Suppressor macrophage treated with lipopolysaccharide for 4 hours (primary cell): ENCODE data around the gene OSBPL8.

Experiments used
- DNase-seq: peaks from one replicate; pipeline ENCODE4 v3.0.0-alpha.2; 2020

OSBPL8 gene

DNA sequence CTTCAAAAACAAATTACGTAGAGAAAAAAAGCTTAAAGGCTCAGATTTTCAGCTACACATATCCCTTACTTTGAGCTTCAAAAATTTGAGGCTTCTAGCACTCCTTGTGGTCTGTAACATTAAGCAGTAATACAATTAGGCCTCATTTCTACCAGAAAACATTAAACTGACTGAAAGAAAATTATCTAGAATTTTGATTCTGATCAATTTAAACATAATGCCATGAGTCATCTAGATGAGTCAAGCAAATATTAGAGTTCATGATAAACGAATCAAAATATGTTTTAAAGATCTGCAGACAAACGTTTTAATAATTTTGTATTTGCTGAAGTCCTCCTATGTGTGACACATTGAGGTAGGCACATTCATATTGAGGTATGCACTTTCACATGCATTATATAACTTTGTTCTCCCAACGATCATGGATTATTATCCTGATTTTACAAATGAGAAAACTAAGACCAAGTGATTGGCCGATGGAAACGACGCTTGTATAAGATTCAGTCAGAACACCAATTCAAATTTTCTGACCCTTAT is 4.3 kb downstream of the OSBPL8 start:
- no peak for DNase-seq

DNA sequence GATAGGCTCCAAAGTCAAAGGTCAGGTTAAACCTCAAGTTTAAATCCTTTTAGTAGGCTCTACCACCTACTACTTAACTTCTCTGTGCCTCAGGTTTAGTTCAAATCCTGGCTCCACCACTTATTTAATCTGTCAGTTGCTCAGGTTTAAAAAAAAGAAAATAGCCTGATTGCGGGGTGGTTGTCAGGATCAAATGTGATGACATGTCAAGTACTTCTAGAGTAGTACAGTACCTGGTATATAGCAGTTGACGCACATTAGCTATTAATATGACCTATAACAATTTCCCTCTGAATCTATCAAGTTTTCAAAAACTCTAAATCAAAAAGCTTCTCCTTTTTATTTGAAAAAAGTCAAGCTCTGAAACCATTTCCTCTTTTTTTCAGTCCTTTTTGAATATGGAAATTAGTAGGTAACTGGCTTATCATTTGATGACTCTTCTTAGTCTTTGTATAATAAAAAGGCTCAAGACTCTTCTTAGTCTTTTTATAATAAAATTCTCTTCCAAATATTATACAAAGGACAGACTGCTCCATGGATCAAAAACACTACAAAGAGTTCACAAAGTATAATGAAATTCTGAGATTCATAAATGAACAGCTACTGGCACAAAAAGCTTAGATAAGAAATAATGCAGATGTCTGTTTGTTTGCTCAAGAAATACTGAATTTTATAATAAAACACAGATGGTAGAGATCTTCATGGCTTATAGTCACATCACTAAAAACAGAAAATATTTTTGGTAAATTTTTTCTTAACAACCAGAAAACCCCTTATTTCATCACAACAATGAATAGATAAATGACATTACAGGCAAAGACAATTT is 5.0 kb downstream of the OSBPL8 start:
- DNase-seq = peak; percentile 40

DNA sequence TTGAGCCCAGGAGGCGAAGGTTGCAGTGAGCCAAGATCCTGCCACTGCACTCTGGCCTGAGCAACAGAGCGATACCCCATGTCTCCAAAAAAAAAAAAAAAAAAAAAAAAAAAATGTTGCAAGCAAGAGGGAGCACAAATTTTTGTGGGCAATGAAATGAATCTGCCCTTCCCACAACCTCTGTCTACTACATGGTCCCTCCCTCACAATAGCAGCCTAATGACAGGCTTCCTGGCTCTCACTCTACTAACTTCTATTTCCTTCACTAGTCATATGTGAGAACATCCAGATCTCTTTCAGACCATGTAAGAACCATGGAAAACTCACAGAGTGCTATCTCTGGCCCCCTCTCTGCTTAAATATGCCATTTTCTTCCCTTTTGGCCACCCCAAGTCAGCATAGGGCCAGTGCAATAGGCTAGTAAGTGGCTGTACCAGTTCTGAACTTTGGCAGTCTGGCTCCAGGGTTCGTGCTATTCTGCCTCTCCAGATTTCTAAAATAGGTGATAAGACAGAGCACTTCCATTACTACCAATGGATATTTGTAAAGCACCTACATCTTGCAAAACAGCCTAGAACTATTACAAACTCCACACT is 7.1 kb downstream of the OSBPL8 start:
- DNase-seq = no peak

DNA sequence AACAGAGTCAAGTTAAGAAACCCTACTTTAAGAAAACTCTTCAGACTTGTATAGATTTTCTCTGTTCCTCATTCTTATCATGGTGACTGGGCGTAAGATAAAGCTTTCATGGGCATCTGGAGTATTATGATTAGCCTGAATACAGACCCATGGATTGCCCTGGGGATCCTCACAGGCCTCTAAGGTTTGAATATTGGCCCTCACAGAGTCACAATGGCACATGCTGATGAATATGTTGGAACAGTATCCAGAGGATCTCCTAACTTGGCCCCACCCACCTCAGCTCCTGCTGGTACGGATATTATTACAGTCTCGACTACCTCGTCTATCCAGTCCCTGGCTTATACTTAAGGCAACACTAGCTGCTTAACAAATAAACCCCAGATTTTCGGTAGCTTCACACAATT is 8.1 kb downstream of the OSBPL8 start:
- no peak for DNase-seq

DNA sequence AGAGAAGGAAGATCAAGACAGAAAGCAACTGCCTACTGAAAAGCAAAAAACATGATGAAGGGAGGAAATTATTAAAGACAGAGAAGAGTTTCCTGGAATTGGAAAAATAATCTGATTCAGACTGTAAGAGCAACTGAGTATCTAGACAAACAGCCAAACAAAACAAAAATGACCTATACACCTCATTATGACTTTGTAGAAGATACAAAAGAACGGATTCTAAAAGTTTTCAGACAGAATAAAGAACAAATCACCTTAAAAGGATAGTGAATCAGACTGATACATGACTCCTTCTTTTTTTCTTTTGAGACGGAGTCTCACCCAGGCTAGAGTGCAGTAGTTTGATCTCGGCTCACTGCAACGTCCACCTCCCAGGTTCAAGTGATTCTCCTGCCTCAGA is 10.4 kb downstream of the OSBPL8 start:
- DNase-seq = no peak

DNA sequence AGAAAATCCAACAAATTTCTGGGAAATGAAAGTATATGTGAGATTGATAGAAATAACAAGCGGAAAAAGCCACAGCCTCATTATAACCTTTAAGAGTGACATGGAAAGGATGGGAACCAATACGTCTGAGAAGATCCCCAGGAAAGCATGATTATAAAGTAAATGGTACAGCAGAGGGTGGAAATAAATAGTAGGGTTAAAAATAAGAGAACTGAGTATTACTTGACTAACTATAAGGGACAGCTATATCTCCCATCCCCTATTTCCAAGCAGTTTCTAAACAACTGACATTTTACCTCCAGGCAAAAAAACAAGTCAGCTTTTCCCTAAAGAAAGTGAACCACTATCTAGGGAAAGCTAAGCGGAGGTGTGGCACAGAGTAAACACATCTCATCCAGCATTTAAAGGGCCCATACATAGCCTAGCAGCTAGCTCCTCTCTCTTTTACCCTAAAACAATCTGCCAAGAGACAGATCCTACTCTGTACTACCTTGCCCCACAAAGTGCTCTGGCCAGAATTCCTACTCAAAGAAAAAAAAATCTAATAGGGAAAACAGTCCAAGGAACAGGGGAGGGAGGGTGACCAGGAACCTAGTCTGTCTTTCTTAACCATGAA is 11.2 kb downstream of the OSBPL8 start:
- no peak for DNase-seq

DNA sequence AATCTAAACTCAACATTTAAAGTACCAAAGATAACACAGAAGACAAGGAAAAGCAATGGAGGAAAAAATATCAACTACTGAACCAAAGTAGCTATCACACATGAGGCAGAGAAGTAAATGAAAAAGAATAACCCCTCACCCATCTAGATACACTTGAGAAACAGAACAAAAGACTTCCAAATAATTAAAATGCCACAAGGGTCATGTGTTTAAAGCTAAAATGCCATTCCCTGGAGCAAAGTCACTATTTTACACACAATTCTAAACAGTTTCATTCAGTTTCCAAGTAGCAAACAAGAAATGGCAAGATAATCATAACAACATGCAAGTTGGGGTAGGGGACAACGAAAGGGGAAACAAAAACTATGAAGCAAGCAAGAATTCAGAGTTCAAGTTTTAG is 12.0 kb downstream of the OSBPL8 start:
- DNase-seq = no peak

DNA sequence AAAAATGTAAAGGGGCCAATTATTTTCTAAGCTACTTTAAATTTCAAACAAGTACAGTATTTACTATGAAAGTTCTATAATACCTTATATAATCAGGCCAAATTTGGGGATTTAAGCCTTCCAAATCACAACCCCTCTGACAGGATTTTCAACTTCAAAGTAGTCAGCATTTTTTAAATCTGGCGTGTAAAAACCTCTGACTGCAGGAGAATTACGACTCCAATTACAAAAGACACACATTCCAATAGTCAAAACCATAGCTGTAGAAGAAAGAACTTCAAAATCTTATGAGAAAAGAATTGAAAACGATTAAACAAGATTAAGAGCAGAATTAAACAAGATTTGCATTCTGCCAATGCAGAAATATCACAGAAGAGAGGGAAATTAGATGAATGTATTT is 12.7 kb downstream of the OSBPL8 start:
- DNase-seq = no peak

DNA sequence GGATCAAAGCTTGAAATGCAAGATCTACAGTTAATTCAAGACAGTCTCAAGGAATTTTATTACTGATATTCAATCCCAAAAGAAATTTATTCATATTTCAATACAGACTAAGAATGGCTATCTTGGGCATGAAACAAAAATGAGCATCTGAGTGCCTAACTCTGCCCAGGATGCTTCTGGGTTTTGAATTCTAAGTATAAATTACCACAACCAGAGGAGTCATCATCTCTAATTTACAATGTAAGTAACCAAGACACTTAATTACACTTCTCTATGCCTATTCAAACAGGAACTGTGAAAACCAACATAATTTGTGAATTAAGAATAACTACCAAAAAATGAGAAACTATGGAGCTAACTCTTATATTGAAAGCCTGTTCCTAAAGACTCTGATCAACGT is 14.1 kb downstream of the OSBPL8 start:
- no peak for DNase-seq

DNA sequence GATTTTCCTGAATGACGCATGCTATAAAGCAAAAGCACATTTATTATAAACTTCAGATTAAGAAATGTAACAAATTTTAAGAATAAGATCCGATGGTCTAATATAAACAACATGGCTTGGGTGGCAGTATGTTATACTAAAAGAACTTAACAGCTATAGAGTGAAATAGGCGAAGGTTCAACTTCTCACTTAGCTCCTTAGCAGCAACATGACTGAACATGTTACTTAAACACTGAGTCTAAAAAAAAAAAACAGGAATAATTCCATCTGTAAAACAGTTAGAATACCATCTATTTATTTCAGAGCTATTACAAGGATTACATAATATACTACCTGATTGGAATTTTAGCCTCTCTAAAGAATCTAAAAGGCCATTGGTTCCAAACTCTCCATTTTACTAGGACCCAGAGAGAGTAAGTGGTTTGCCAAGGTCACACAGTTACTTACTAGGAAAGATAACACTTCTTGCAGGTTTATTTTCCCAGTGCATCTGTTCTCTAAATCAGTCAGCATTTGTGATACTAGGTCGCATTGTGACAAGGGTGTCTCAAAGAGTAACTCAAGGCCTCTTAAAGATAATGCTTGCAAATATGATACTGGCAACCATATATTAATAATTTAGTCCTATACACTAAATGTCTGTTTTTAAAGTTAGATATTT is 14.8 kb downstream of the OSBPL8 start:
- no peak for DNase-seq

DNA sequence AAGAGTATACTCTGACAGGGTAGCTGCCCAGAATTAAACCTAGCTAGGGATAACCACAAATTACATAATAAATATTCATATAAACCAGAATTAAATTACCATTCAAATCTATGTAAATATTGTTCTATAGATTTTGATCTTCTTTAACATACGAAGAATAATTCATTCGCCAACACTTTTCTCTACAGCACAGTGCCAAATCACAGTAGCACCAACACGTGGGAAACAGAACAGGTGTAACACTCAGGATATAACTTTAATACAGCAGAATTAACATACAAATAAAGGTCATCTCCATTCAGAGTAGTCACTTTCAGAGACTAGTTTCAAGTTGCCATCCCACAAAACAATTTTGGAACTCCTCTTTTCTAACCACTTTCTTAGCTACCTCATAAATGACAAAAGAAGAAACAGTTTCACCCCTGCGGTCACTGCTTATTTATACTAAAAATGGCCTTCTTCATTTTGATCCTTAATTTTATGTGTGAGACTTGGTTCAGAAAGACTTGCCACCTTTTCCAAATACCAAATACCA is 15.7 kb downstream of the OSBPL8 start:
- no peak for DNase-seq

DNA sequence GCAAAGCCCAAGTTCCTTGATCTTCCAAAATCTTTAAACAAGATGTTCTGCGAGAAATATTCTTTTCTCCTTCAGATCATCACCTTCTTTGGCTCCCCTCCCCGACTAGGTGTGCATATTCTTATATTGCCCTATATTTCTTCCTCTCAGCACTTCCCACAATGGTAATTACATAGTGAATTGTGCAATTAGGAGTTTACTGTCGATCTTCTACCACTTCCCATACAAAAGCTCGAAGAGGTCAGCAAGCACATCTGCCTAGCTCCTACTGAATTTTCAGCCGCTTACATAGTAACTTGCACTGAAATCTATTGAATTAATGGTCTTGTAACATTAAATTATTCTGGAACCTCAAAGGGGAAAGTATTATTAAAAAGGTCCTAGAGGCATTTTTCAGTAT is 16.7 kb downstream of the OSBPL8 start:
- DNase-seq = peak; percentile 24

DNA sequence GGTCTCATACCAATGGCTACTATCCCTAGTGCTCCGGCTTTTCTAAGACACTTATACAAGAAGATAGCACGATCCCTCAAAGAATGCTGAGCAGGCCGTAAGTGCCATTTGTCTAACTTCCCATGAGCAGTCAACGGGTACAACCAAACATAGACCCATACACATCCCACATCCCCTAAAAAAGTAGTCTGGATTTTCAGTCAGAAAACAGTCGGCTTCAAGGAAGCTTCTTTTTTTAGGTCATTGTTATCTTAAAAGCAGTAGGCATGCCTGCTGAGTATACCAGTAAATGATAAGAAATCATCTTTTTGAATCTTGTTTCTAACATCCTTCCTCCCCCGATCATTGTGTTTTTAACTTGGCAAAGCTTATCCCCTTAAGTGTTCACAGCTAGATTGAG is 19.8 kb downstream of the OSBPL8 start:
- no peak for DNase-seq

DNA sequence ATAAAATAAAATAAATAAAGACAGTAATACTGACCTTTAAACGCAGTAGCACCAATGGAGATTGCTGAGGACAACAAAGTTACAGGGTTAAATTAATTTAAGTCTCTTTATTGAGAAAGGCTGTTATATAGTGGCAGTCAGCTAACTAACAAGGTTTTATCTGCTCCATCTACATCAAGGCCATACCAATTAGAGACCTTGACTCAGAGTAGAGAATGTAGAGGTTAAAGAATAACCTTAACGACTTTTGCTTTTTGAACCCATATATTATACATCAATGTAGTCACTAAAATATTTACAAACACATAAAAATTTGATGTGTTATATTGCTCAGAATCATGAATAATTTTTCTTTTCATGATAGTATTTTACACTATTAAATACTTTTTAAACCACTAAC is 21.6 kb downstream of the OSBPL8 start:
- no peak for DNase-seq

DNA sequence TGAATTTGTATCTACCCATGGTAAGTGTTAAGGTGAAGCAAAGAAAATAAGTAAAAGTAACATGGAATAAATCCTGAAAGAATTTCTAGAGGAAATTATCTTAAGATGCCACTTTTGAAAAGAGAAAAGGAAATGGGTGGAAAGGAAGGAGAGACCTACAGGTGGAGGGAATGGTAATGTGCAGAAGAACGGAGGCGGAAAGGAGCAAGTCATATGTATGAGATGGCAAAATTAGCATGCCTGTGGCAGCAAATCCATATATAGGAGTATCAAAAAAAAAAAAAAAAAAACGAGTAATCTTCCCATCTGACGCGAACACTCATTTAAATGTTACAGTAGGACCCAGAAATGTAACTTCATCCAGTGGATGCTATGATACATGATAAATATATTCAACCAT is 23.0 kb downstream of the OSBPL8 start:
- DNase-seq = no peak

DNA sequence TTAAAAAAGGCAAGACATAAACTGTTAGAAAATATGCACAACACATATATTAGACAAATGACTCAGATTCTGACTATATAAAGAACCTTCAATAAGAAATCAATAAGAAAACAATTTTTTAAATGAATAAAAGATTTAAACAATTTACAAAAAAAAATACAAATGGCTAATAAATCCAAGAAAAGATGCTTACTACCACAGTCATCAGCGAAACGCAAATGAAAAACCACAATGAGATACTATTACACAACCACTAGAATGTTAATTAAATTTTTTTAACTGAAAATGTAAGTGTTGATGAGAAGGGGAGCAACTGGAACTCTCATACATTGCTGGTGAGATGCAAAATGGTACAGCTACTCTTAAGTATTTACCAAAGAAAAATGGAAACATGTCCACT is 24.4 kb downstream of the OSBPL8 start:
- DNase-seq = no peak

DNA sequence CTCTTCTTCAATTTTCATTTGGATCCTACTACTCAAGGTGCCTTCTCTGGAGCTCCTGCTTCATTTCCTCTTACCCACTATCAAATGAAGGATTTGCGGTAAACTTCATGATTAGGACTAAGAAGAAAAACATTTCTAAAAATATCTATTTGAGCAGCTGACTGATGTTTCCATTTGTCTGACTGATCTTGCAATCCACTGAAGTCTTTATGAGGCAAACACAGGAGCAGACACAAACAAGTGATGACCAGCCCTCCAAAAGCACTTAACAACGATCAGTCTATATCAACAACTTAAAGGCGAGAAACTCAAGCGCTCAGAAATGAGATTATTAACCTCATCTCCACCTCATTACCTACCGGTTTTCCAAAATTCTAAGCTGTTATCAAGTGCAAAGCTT is 26.2 kb downstream of the OSBPL8 start:
- DNase-seq = no peak

DNA sequence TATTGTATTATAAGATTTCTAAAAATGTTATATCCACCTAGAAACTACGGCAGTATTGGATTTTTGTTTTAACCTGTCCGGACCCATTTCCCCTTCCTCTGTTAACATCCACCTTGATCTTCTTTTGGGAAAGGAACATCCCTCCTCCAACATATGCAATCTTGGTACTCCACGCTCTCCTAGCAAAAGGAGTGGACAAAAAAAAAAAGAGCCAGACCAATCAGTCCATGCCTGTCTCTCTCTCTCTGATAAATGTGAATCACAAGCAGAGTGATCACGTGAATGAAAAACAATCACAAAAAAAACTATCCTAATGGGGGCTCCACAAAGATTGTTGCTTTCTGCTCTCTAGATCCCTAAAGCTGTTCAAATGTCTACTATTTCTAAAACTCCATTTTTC is 27.1 kb downstream of the OSBPL8 start:
- DNase-seq = no peak

DNA sequence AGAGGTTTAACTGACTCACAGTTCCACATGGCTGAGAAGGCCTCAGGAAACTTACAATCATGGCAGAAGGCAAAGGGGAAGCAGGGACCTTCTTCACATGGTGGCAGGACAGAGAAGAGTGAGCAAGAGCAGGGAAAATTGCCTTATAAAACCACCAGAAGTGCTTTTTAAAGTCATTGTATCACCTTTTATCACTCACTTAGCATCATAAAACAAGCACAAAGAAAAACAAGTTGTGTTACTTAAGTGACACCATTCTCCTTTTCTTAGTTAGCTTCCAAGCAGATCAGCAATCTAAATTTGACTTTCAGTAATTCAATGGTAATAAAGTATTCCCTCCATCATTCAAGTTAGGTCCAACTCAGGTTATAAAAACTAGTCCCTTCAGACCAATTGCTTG is 28.5 kb downstream of the OSBPL8 start:
- DNase-seq = no peak

DNA sequence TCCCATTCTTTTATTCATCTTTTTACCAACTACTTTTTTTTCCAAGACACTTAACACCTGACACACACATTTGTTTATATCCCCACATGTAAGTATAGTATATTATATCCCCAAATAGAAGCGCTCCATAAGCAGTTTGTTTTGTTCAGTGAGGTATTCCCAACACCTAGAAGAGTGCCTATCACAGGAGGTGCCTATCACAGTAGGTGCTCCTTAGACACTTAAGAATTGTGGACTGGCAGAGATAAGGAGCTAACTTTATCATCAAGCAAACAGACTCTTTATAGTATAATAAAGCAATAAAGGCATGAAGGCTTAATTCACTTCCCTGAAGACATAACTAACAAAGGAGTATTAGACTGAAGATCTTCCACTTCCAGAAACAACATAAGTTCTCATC is 29.1 kb downstream of the OSBPL8 start:
- no peak for DNase-seq

DNA sequence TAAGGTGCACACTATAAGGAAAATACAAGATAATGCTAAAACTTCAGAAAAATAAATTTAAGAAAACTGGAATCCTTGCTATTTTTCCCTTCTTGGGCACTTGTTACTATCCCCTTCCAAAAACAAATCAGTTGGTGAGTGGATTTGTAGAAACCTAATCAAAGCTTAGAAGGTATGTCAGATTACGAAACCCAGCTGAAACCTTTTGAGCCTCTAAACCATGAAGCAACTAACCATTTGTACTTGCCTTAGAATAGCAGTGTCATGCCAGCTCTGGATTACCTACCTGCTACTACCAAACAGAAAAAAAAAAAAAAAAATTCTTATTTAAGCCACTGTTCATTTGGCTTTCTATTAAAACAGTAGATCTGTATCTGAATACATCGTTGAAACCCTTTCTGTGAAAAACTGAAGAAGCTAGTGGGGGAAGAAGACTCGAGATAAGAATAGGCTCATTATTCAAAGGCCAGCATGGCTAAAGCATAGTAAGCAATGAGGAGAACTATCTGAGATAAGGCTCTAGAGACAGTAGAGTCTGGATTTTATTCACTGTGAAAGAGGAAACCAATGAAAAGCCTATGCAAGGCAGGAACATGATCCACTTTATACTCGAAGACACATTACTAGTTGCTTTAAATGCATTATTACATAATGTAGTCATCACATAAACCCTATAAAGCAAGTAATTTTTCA is 30.2 kb downstream of the OSBPL8 start:
- DNase-seq = no peak

DNA sequence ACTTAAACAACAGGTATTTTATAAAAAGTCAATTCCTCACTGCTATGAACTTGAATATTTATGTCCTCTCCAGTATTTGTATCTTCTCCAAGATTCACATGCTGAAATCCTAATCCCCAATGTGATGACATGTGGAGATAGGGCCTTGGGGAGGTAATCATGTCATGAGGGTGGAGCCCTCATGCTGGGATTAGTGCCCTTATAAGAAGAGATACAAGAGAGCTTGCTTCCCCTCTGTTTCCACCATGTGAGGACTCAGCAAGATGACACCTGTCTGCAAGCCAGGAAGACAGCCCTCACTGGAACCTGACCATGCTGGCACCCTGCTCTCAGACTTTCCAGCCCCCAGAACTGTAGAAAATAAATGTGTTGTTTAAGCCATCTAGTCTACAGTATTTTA is 36.2 kb downstream of the OSBPL8 start:
- DNase-seq = no peak

DNA sequence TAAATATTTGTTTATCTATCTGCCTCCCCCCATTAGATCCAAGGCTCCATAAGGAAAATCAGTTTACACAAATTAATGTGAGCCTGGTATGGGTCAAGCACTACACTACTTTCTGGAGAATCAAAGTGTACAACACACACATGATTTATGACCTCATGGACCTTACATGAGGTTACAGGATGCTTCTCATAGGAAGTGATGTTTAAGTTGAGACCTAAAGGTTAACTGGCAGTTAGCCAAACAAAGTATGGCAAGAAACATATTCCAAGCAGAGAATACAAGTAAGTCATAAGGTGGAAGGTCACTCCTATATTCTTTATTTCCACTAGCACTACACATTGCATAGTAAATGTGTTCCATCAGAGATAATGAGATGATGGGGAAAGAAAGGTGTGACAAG is 39.2 kb downstream of the OSBPL8 start:
- DNase-seq = no peak
